ENCODE results near the gene ILKAP. TPM values are rescaled to one million over a fixed set of nuclear protein-coding genes. Genes with fewer than 3 reads are reported as not detected.

Gene ILKAP
- total RNA-seq, 3 donors from 2014 or later = 33.2 to 55.7 (median 39.9) TPM

GRCh38 chr2:238241970-238242369 lies 38.5 kb upstream of the ILKAP start:
- intact Hi-C loops (cut with DNase I, micrococcal nuclease) = no loop called here

GRCh38 chr2:238240757-238241711 lies 37.5 kb upstream of the ILKAP start:
- H3K36me3 ChIP-seq (ENCODE audit: low read depth) = no peaks in the 10 kb centered on the region
- TF ChIP-seq, protein P1, sequence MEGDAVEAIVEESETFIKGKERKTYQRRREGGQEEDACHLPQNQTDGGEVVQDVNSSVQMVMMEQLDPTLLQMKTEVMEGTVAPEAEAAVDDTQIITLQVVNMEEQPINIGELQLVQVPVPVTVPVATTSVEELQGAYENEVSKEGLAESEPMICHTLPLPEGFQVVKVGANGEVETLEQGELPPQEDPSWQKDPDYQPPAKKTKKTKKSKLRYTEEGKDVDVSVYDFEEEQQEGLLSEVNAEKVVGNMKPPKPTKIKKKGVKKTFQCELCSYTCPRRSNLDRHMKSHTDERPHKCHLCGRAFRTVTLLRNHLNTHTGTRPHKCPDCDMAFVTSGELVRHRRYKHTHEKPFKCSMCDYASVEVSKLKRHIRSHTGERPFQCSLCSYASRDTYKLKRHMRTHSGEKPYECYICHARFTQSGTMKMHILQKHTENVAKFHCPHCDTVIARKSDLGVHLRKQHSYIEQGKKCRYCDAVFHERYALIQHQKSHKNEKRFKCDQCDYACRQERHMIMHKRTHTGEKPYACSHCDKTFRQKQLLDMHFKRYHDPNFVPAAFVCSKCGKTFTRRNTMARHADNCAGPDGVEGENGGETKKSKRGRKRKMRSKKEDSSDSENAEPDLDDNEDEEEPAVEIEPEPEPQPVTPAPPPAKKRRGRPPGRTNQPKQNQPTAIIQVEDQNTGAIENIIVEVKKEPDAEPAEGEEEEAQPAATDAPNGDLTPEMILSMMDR (IDR thresholded peaks at IDR 0.05) = no peak
- ATAC-seq = peak; percentile 58
- H3K9me3 ChIP-seq = no peaks in the 10 kb centered on the region
- no peak overlapping the region for H3K4me3 ChIP-seq
- peaks cover 28% of the 10 kb centered on the region for H3K4me1 ChIP-seq (ENCODE audit: low read depth)
- intact Hi-C loops (cut with DNase I, micrococcal nuclease) = no loop called here
- peak; percentile 76 to 86 (median 82) for DNase-seq

More at GRCh38 chr2:238241970-238242369, 38.5 kb upstream of the ILKAP start:
- no peaks in the 10 kb centered on the region for H3K9me3 ChIP-seq
- DNase-seq (no peak), ATAC-seq (no peak)
- no peaks in the 10 kb centered on the region for H3K36me3 ChIP-seq (ENCODE audit: low read depth)
- H3K4me3 ChIP-seq = no peak overlapping the region
- H3K4me1 ChIP-seq (ENCODE audit: low read depth) = peaks cover 28% of the 10 kb centered on the region
- TF ChIP-seq, protein P1 (IDR thresholded peaks at IDR 0.05) = no peak

DNA sequence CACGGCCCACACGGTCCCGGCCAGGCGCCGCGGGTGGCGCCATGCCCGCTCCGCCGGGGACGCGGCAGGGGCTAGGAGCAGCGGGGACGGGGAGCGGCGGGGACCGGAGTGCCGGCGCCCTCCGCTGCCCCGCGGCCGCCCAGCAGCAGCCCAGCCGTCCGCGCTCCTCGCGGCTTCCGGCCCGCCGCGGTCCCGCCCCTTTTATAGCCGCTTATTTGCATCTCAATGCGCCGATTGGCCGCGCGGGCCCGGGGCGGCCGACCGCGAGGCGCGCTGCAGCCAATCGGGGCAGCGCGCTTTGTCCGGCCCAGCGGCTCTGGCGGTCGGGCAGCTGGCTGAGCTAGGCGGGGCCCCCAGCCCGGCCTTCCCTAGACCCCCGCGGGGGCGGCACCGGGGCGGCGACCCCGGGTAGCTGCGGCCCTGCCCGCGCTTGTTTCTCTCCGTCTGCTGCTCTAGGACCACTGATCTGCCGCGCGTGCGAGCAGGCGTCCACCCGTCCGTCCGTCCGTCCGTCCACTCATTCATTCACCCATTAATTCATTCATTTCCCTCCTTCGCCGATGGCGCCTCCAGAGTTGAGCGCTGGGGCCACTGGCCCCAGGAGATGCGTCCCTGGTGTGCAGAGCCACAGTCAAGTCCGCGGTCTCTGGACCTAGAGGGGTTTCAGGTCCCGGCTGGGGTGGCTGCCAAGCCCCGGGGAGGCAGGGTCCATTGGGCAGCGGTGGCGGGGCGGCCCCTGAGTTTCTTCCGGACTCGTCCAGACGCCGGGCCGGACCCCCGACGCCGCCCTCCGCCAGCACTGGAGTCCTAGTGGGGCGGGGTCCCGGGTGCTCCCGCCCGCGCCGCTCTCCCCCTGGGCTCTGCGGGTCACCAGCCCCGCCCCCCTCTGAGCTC lies 36.6 kb upstream of the ILKAP start, which contains the start of gene HES6:
HES6 (minus strand) TSS at position 176 of the 894 bp plus-strand sequence; CDS start at position 43, 133 bp downstream.
- Histone ChIP-seq H3K36me3 (ENCODE audit: low read depth) (no peaks in the 10 kb centered on the region), H3K9me3 (no peaks in the 10 kb centered on the region), H3K4me1 (ENCODE audit: low read depth) (peaks cover 28% of the 10 kb centered on the region), H3K4me3 (peak within 1 kb of the TSS; percentile 50)
- peak; percentile 90 to 92 (median 92) for DNase-seq
- peak; percentile 84 for ATAC-seq
- intact Hi-C loops (cut with DNase I, micrococcal nuclease) = no loop called here
- TF ChIP-seq, protein P1 (IDR thresholded peaks at IDR 0.05) = no peak

DNA sequence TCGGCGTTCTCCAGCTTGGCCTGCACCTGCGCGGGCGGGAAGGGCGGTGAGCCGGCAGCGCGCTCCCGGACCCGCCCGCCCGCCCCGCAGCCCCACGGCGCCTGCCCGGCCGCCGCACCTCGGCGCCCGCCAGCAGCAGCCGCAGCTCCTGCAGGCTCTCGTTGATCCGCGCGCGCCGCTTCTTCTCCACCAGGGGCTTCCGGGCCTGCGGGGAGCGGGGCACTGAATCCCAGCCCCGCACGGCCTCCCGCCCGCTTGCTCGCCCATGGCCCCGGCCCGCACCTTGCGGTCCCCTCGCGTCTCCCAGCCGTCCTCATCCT lies 36.0 kb upstream of the ILKAP start:
- TF ChIP-seq, protein P1 (IDR thresholded peaks at IDR 0.05) = no peak
- DNase-seq = no peak
- intact Hi-C loops (cut with DNase I, micrococcal nuclease) = no loop called here

GRCh38 chr2:238238766-238239542 lies 35.5 kb upstream of the ILKAP start:
- H3K4me3 ChIP-seq = peak overlapping the region; percentile 50
- TF ChIP-seq, protein P1 (IDR thresholded peaks at IDR 0.05) = no peak
- intact Hi-C loops (cut with DNase I, micrococcal nuclease) = no loop called here
- no peaks in the 10 kb centered on the region for H3K9me3 ChIP-seq
- no peaks in the 10 kb centered on the region for H3K36me3 ChIP-seq (ENCODE audit: low read depth)
- DNase-seq = peak; percentile 33 to 75 (median 65)
- peaks cover 30% of the 10 kb centered on the region for H3K4me1 ChIP-seq (ENCODE audit: low read depth)
- peak; percentile 5 for ATAC-seq

More for the DNA sequence above, 36.0 kb upstream of the ILKAP start:
- peak; percentile 5 for ATAC-seq
- Histone ChIP-seq H3K36me3 (ENCODE audit: low read depth) (no peaks in the 10 kb centered on the region), H3K4me1 (ENCODE audit: low read depth) (peaks cover 30% of the 10 kb centered on the region), H3K4me3 (peak overlapping the region; percentile 50), H3K9me3 (no peaks in the 10 kb centered on the region)
